ENCODE data around the gene PEBP1.
"Not testable (repeated sequence)": the region's sequence is repeated elsewhere in the genome, so short reads cannot be mapped to it uniquely, and the experiment has no call there.

GRCh38 chr12:118129436-118129835 is 6.5 kb upstream of the PEBP1 start:
- not testable (repeated sequence) for TF ChIP-seq POLR2A (IDR thresholded peaks at IDR 0.05; ENCODE audit: low read length); GATA1 (IDR thresholded peaks at IDR 0.05; ENCODE audit: low read depth, low read length)
